NCI-H510A (cell line): ENCODE results near the gene AMBRA1.
A peak's percentile ranks its signal among the peaks of the same experiment; 100 is the strongest.

Experiments
- DNase-seq: peaks from one replicate; lab custom pipeline; 2025; lab: John Stamatoyannopoulos, UW

AMBRA1 gene

DNA sequence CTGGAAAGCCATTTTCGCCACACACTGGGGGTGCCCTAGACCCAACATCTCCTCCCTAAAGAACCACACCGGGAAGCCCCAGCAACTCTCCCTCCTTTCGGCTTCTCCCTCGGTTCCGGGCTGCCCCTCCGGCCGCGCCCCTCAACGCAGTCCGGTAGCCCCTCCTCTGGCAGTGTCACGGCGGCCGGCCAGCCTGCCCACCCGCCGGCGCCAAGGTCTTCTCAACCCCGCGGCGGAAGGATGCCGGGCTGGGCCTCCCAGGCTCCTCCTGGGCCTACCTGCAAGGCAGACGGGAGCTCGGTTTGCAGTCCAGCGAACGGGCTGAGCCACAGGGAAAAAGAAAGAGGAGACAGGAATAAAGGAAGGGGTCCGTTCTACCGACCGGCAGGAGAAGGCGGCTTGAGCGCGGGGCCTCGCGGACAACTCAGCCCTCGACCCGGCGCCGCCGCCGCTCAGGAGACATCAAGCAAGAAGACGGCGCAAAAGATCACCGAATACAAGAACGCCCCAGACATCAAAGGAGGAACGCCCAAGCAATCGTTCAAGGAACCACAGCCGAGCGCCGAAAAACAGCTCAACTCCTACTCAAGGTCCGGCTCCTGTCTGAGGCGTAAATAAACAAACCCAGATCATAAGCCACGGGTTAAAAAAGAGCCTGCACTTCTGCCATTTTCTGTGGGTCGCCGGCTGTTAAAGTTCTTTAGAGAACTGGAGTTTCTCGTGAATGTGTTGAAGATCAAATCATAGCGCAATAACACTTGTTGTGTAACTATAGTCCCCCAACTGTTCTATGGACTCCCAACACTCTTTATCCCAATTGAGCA, at the start of gene AMBRA1:
Gene AMBRA1 (minus strand): TSS at position 474 of the 824 bp plus-strand sequence. CDS start 45,643 bp downstream, outside the sequence.
- DNase-seq: peak; percentile 51

GRCh38 chr11:46643531-46643930, 49.7 kb upstream of the AMBRA1 start:
- no peak for DNase-seq

GRCh38 chr11:46642627-46643335, 49.0 kb upstream of the AMBRA1 start:
- no peak for DNase-seq

DNA sequence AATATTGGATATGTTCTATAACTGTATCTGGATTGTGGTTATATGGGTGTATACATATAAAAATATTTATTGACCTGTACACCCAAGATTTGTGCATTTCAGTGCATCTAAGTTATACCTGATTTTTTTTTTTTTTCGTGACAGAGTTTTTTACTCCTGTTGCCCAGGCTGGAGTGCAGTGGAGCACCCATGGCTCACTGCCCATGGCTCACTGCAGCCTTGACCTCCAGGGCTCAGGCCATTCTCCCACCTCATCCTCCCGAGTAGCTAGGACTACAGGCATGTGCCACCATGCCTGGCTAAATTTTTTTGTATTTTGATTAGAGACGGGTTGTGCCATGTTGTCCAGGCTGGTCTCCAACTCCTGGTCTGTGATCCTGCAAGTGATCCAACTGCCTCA, 47.8 kb upstream of the AMBRA1 start:
- no peak for DNase-seq

DNA sequence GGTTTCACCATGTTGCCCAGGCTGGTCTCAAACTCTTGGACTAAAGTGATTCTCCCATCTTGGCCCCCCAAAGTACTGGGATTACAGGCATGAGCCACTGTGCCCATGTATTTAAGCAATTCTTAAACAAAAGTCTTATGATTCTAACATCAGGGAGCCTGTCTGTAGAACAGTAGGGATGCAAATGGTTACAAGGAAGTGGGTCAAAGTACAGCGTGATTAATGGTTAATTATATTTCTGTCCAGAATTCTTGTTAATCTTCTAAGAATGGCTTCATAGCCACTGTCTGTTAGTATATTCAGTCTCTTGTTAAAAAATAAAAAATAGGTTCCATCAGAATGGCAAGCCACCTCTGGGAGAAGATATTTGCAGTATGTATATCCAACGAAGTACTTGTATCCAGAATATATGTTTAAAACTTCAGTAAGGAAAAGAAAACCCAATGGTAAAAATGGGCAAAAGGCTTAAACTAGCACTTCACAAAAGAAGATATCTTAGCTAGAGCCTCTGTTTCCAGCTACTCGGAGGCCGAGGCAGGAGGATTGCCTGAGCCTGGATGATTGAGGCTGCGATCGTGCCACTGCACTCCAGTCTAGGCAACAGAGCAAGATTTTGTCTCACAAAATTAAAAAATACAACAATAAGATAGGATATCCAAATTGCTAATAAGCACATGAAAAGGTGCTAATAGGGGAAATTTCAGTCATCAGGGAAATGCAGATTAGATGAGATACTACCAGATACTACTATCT, 46.4 kb upstream of the AMBRA1 start:
- no peak for DNase-seq

GRCh38 chr11:46639197-46639839, 45.5 kb upstream of the AMBRA1 start:
- no peak for DNase-seq

- DNase-seq: no peak
Observed at GRCh38 chr11:46637546-46637945, 43.7 kb upstream of the AMBRA1 start.

GRCh38 chr11:46635557-46636139, 41.8 kb upstream of the AMBRA1 start:
- no peak for DNase-seq

DNA sequence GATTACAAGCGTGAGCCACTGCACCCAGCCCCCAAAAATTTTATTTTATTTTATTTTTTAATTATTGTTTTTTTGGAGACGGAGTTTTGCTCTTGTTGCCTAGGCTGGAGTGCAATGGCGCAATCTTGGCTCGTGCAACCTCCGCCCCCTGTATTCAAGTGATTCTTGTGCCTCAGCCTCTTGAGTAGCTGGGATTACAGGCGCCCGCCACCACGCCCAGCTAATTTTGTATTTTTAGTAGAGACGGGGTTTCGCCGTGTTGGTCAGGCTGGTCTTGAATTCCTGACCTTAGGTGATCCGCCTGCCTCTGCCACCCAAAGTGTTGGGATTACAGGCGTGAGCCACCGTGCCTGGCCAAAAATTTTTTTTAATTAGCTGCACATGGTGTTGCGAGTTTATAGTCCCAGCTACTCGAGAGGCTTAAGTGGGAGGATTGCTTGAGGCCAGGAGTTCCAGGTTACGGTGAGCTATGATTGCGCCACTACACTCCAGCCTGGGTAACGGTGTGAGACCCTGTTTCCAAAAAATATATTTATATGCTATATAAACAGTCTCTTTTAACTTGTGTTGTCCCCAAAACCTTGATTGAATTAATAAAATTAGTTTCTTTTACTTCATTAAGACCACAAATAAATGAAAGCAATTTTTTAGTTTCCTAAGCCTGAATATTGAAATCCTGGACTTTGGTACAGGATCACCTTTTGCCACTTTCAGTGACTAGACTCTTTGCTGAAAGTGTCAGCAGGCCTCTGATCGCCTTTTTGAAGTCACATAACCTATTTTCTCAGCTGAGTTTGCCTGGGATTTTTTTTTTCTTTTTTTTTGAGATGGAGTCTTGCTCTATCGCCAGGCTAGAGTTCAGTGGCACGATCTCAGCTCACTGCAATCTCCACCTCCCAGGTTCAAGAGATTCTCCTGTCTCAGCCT, 39.7 kb upstream of the AMBRA1 start:
- DNase-seq: no peak

DNA sequence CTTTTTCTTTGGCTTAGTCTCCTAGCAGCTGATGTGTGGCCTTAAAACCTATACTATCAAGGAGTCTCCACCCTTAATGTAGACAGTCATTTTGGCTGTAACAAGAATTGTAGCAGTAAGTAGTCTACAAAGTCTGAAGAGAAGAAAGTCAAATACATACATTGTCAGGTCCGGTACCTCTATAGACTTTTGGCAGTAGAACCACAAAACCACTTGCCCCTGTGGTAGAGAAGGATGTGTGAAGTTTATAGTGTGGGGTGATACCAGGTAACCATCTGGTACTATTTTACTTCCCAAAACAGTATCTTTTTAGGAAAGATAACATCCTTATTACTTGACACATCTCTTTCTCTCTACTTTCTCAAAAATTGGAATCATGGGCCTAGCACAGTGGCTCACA, 38.7 kb upstream of the AMBRA1 start:
- no peak for DNase-seq

DNA sequence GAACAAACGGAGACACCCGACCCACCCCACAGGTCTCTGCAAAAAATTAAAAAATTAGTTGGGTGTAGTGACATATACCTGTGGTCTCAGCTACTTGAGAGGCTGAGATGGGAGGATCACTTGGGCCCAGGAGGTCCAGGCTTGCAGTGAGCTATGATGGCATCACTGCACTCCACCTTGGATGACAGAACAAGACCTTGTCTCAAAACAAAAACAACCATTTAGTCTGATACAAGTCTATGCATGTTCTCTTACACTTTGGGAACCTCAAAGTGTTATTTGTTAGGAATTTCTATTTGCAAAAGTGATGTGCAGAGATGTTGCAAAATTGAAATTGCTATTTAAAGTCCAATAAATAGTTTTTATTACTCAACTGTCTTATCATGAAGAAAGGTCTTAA, 37.9 kb upstream of the AMBRA1 start:
- DNase-seq: no peak

- no peak for DNase-seq
Observed at GRCh38 chr11:46630237-46630636, 36.4 kb upstream of the AMBRA1 start.

DNA sequence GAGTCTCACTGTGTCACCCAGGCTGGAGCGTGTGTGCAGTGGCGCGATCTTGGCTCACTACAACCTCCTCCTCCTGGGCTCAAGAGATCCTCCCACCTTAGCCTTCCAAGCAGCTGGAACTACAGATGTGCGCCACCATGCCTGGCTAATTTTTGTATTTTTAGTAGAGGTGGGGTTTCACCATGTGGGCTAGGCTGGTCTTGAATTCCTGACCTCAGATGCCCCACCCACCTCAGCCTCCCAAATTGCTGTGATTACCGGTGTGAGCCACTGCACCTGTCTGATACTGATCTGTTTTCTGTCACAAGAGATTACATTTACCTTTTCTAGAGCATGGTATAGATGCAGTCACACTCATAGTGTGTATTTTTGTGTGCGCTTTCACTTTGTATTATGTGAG, 35.1 kb upstream of the AMBRA1 start:
- DNase-seq: no peak

DNA sequence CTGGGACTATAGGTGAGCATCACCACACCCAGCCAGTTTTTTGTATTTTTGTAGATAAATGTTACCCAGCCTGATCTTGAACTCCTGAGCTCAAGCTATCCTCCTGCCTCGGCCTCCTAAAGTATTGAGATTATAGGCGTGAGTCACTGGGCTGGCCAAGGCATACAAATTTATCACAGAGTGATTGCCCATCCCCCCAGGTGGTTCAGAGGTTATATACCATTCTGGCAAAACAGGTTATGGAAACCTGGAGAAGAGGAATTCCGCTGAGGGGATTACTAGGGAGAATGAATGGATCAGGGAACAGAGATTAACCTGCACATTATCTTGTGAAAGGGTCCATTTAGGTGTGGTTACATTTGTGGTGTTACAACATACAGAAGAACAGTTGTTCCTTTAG, 31.6 kb upstream of the AMBRA1 start:
- no peak for DNase-seq

DNA sequence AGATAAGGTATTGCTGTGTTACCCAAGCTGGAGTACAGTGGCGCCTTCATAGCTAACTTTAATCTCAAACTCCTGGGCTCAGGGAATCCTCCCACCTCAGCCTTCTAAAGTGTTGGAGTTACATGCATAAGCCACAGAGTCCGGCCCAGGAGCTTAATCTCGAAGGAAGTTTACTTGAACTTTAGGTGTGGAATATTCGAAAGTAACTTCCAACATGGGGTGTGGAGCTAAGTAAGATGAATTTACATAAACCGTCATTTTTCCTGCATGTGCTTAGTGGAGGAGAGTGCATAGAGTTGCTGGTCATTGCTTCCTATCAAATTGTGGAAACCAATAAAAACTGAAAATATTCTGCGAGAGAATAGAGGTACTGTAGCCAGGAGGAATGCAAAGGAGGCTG, 25.0 kb upstream of the AMBRA1 start:
- DNase-seq: no peak

- DNase-seq: no peak
Observed at GRCh38 chr11:46617972-46618314, 24.1 kb upstream of the AMBRA1 start.

GRCh38 chr11:46617134-46617971, 23.5 kb upstream of the AMBRA1 start, which contains the start of the genes ATG13 and HARBI1:
Gene ATG13, plus strand, starts transcription at chr11:46617553. Its CDS starts 26,739 bp downstream, at chr11:46644292.
Gene HARBI1, minus strand, starts transcription at chr11:46617227. Its CDS starts 990 bp downstream, at chr11:46616237.
- peak; percentile 25 for DNase-seq

- DNase-seq: no peak
Observed at GRCh38 chr11:46616551-46617133, 22.8 kb upstream of the AMBRA1 start.

DNA sequence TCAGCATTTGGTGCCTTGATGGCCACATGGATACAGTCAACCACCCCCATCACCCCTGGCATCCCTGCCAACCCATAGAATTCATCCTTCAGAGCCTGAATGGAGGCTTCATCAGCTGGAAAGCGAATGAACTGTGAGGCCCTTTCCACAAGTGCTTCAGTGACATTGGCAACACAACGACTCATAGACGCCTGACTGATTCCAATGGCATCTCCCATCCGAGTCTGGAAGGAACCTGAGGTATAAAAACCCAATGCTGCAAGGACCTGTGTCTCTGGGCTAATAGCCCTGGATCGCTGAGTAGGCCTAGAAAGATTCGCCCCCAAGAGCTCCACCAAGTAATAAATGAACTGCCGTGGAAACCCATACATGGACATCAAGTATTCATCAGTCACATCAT, 21.9 kb upstream of the AMBRA1 start:
- DNase-seq: no peak
